ENCODE results near the gene RHBDL3. TPM values are rescaled to one million over a fixed set of nuclear protein-coding genes. Genes with fewer than 3 reads are reported as not detected.

RHBDL3 gene
- total and polyA plus RNA-seq, 2 donors (not counting 1 experiment from before 2014, with no cell fraction given), result not detected

DNA sequence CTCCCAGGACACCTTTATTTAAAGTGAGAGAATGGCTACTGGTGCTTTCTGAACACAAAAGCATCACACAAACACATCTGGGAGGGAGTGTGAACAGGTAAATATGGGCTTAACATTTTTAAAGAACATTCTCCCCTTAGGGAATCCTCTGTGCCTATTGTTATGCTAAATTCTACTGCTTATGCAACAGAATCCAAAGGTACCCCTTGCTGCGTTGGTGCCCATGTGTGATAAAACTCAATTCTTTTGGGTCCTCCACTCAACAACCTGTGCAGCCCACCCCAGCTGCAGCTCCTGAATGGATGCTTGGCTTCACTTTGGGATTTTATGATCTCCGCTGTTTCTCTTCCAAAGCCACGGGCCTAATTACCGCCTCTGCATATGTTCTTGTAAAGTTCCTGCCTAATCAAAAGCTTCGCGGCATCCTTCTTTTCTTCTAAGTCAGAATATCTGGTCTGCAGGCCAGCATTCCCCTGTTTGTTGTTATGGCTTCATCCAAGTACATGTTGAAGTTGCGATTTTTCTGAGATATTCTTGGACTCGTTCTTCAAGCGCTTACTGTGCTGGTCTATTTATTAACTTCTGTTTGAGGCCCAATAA, 23.9 kb downstream of the RHBDL3 start:
- peaks cover 38% of the 10 kb centered on the region for H3K27me3 Mint-ChIP-seq
- no peak for ATAC-seq (ENCODE audit: low read depth)
- CTCF ChIA-PET, result interaction anchor here (1.4 kb wide), 1 partner anchor 26 kb away, joined by 3 read pairs; no protein-coding TSS in a partner anchor

DNA sequence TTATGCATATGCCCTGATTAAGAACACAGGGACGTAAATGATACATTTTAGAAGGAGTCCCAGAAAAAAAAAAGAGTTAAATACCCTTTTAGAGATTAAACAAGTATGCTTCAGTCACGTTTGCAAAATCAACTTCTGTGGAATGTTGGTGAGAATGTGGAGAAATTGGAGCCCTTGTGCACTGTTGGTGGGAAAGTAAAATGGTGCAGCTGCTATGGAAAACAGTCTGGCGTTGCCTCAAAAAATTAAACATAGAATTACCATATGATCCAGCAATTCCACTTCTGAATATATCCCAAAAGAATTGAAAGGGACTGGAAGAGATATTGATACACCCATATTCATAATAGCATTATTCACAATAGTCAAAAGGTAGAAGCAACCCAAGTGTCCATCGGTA, 26.5 kb downstream of the RHBDL3 start:
- DNase-seq (no peak), ATAC-seq (ENCODE audit: low read depth) (no peak)
- Histone ChIP-seq H2AFZ (ENCODE audit: insufficient read depth, low read depth, low read length, poor library complexity, severe bottlenecking) (no peak overlapping the region), H3K27ac (ENCODE audit: low read length in 2 of 2) (no peak overlapping the region), H3K79me2 (ENCODE audit: control insufficient read depth, insufficient read depth, low read length) (no peaks in the 10 kb centered on the region), H3K27me3 (replicated peaks in 1 of 4; ENCODE audit: control extremely low read depth in 1 of 4, control insufficient read depth in 3 of 4, insufficient read depth in 4 of 4, low read length in 3 of 4) (peaks cover 0 to 11% (median 2%) of the 10 kb centered on the region in 4 experiments), H3K4me3 (ENCODE audit: control extremely low read depth in 1 of 5, extremely low read depth in 1 of 5, insufficient read depth in 1 of 5, low read depth in 2 of 5, low read length in 4 of 5) (no peak overlapping the region), H3K9ac (ENCODE audit: low read length) (no peak overlapping the region), H3K36me3 (replicated peaks in 1 of 2; ENCODE audit: control extremely low read depth in 1 of 2, control insufficient read depth in 1 of 2, extremely low read depth in 1 of 2, insufficient read depth in 2 of 2, low read length in 1 of 2) (no peaks in the 10 kb centered on the region), H4K20me1 (ENCODE audit: control insufficient read depth, insufficient read depth, low read length, poor library complexity, severe bottlenecking) (no peaks in the 10 kb centered on the region), H3K4me1 (ENCODE audit: control insufficient read depth in 2 of 2, insufficient read depth in 2 of 2, low read length in 2 of 2) (peaks cover 3 to 12% of the 10 kb centered on the region in 2 donors), H3K9me3 (ENCODE audit: control extremely low read depth in 1 of 3, control insufficient read depth in 2 of 3, insufficient read depth in 1 of 3, low read length in 2 of 3) (no peaks in the 10 kb centered on the region), H3K4me2 (replicated peaks; ENCODE audit: low read depth, low read length, poor library complexity, severe bottlenecking) (no peak overlapping the region)
- no peaks in the 10 kb centered on the region for H3K9me3 Mint-ChIP-seq (ENCODE audit: insufficient read depth)
- H3K27ac Mint-ChIP-seq, result no peak overlapping the region
- ChIA-PET POLR2A (no interaction called here), CTCF (no interaction called here)
- no peak for TF ChIP-seq EZH2 (IDR thresholded peaks at IDR 0.05; ENCODE audit: borderline replicate concordance, insufficient read depth, low read depth, low read length, poor library complexity, severe bottlenecking)
- TF ChIP-seq, protein P1, sequence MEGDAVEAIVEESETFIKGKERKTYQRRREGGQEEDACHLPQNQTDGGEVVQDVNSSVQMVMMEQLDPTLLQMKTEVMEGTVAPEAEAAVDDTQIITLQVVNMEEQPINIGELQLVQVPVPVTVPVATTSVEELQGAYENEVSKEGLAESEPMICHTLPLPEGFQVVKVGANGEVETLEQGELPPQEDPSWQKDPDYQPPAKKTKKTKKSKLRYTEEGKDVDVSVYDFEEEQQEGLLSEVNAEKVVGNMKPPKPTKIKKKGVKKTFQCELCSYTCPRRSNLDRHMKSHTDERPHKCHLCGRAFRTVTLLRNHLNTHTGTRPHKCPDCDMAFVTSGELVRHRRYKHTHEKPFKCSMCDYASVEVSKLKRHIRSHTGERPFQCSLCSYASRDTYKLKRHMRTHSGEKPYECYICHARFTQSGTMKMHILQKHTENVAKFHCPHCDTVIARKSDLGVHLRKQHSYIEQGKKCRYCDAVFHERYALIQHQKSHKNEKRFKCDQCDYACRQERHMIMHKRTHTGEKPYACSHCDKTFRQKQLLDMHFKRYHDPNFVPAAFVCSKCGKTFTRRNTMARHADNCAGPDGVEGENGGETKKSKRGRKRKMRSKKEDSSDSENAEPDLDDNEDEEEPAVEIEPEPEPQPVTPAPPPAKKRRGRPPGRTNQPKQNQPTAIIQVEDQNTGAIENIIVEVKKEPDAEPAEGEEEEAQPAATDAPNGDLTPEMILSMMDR (IDR thresholded peaks at IDR 0.05), result no peak
- peaks cover 28% of the 10 kb centered on the region for H3K27me3 Mint-ChIP-seq
- peaks cover 16% of the 10 kb centered on the region for H3K4me1 Mint-ChIP-seq
- no peak overlapping the region for H3K4me3 Mint-ChIP-seq
- intact Hi-C loops (cut with micrococcal nuclease), result no loop called here
- 86% methylated on average over 1 of the region's 4 CpGs for WGBS (ENCODE audit: insufficient coverage)

More for the DNA sequence above, 23.9 kb downstream of the RHBDL3 start:
- Histone ChIP-seq H3K79me2 (ENCODE audit: control insufficient read depth, insufficient read depth, low read length) (no peaks in the 10 kb centered on the region), H3K27ac (ENCODE audit: low read length in 2 of 2) (no peak overlapping the region), H2AFZ (ENCODE audit: insufficient read depth, low read depth, low read length, poor library complexity, severe bottlenecking) (no peak overlapping the region), H3K36me3 (replicated peaks in 1 of 2; ENCODE audit: control extremely low read depth in 1 of 2, control insufficient read depth in 1 of 2, extremely low read depth in 1 of 2, insufficient read depth in 2 of 2, low read length in 1 of 2) (no peaks in the 10 kb centered on the region), H3K9ac (ENCODE audit: low read length) (no peak overlapping the region), H3K27me3 (replicated peaks in 1 of 4; ENCODE audit: control extremely low read depth in 1 of 4, control insufficient read depth in 3 of 4, insufficient read depth in 4 of 4, low read length in 3 of 4) (peaks cover 0 to 17% (median 9%) of the 10 kb centered on the region in 4 experiments), H3K9me3 (ENCODE audit: control extremely low read depth in 1 of 3, control insufficient read depth in 2 of 3, insufficient read depth in 1 of 3, low read length in 2 of 3) (no peaks in the 10 kb centered on the region), H3K4me3 (ENCODE audit: control extremely low read depth in 1 of 5, extremely low read depth in 1 of 5, insufficient read depth in 1 of 5, low read depth in 2 of 5, low read length in 4 of 5) (no peak overlapping the region), H4K20me1 (ENCODE audit: control insufficient read depth, insufficient read depth, low read length, poor library complexity, severe bottlenecking) (no peaks in the 10 kb centered on the region), H3K4me1 (ENCODE audit: control insufficient read depth in 2 of 2, insufficient read depth in 2 of 2, low read length in 2 of 2) (peaks cover 3 to 12% of the 10 kb centered on the region in 2 donors), H3K4me2 (replicated peaks; ENCODE audit: low read depth, low read length, poor library complexity, severe bottlenecking) (no peak overlapping the region)
- Mint-ChIP-seq H3K9me3 (ENCODE audit: insufficient read depth) (no peaks in the 10 kb centered on the region), H3K4me1 (peaks cover 16% of the 10 kb centered on the region), H3K4me3 (no peak overlapping the region), H3K27ac (no peak overlapping the region)
- TF ChIP-seq EZH2 (IDR thresholded peaks at IDR 0.05; ENCODE audit: borderline replicate concordance, insufficient read depth, low read depth, low read length, poor library complexity, severe bottlenecking), result no peak
- TF ChIP-seq, protein P1 (IDR thresholded peaks at IDR 0.05), result no peak
- no peak for DNase-seq
- intact Hi-C loops (cut with micrococcal nuclease), result no loop called here
- POLR2A ChIA-PET, result no interaction called here
- 98% methylated on average over 9 of the region's 9 CpGs for WGBS (ENCODE audit: insufficient coverage)

Data from B cell (primary cell).